Measurements from ENCODE around the gene RARB. TPM values are rescaled to one million over a fixed set of nuclear protein-coding genes. Genes with fewer than 3 reads are reported as not detected.

Gene RARB
- not detected in 2 replicates for total RNA-seq

DNA sequence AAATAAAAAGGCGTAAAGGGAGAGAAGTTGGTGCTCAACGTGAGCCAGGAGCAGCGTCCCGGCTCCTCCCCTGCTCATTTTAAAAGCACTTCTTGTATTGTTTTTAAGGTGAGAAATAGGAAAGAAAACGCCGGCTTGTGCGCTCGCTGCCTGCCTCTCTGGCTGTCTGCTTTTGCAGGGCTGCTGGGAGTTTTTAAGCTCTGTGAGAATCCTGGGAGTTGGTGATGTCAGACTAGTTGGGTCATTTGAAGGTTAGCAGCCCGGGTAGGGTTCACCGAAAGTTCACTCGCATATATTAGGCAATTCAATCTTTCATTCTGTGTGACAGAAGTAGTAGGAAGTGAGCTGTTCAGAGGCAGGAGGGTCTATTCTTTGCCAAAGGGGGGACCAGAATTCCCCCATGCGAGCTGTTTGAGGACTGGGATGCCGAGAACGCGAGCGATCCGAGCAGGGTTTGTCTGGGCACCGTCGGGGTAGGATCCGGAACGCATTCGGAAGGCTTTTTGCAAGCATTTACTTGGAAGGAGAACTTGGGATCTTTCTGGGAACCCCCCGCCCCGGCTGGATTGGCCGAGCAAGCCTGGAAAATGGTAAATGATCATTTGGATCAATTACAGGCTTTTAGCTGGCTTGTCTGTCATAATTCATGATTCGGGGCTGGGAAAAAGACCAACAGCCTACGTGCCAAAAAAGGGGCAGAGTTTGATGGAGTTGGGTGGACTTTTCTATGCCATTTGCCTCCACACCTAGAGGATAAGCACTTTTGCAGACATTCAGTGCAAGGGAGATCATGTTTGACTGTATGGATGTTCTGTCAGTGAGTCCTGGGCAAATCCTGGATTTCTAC, at the start of gene RARB:
Gene RARB, plus strand, starts transcription at position 322 of the 847 bp plus-strand sequence. Its CDS starts 469 bp downstream, at position 791.
- Mint-ChIP-seq H3K36me3 (ENCODE audit: low read depth) (no peaks in the 10 kb centered on the region), H3K4me3 (no peak within 1 kb of the TSS)
- DNase-seq (ENCODE audit: low spot score): no peak

DNA sequence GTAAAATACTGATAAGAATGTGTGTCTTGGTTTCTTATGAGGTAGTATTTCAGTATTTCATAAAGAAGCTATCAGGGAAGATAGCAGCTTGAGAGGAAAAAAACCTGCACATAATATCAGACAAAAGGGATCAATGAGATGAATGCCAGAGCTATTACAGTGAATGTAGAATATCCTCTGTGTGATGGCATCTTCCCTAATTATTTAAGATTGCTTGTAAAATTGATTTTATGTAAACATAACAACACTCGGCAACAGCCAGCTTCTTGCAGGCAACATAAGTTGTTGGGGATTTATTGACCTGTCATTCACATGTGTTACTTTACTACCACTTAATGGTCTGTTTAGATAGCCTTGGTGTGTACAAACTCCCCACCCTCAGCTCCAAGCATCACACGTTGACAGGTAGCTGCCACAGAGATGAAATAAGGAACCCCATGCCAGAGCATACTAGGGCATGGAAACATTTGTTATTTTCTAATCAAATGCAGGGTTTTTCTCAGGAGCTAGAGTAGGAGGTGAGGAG, 49.2 kb upstream of the RARB start:
- Mint-ChIP-seq H3K4me3 (no peak overlapping the region), H3K36me3 (ENCODE audit: low read depth) (no peaks in the 10 kb centered on the region), H3K4me1 (ENCODE audit: low read depth) (no peaks in the 10 kb centered on the region), H3K27me3 (ENCODE audit: insufficient read depth) (no peaks in the 10 kb centered on the region), H3K9me3 (no peaks in the 10 kb centered on the region), H3K27ac (no peak overlapping the region)
- intact Hi-C loops (cut with micrococcal nuclease): no loop called here
- no peak for DNase-seq (ENCODE audit: low spot score)

More for the DNA sequence above, at the start of gene RARB:
- Mint-ChIP-seq H3K27me3 (ENCODE audit: insufficient read depth) (peaks cover 40% of the 10 kb centered on the region), H3K9me3 (no peaks in the 10 kb centered on the region), H3K27ac (no peak within 1 kb of the TSS), H3K4me1 (ENCODE audit: low read depth) (no peaks in the 10 kb centered on the region)
- intact Hi-C loops (cut with micrococcal nuclease): no loop called here

DNA sequence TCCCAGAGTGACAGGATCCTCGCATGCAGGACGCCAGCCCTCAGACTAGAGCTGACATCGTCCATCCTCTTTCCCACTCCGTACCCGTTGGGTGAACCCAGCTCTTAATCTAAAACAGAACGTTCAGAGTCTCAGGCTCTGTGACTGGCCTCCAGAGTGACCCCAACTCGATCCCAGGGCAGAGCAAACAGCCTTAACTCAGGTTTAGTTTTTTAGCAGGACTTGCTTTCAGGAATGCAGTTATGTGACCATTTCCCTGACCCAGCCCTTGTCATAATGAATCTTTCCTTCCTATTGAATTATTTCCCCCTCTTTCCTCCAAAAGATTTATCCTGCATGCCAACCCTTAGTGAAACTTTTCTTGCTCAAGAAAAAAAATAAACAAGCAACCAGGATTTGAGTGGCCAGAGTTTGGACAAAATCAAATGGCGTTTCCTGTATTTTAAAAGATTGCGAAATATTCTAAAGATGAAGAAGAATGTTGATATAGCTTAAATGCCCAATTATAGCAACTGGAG, 47.8 kb upstream of the RARB start:
- H3K4me1 Mint-ChIP-seq (ENCODE audit: low read depth): no peaks in the 10 kb centered on the region
- intact Hi-C loops (cut with micrococcal nuclease): no loop called here

DNA sequence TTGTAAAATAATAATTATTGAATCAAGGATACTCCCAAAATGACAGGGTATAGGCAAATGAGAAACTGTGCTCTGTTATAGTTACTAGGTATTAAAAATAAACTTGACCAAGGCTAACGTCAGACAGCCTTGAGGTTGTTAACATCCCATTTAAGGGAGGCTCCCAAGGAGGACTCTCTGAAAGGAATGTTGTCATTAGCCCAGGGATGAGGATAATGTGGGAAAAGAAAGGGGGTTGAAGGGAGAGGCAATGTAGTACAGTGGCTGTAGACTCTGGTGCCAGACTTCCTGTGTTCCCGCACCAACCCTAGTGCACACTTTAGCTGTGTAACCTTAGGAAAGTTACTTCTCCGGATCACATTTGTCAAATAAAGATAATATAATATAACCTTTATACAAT, 47.0 kb upstream of the RARB start:
- intact Hi-C loops (cut with micrococcal nuclease): no loop called here
- Mint-ChIP-seq H3K4me1 (ENCODE audit: low read depth) (no peaks in the 10 kb centered on the region), H3K4me3 (no peak overlapping the region)

More for the DNA sequence above, 47.8 kb upstream of the RARB start:
- no peak for DNase-seq (ENCODE audit: low spot score)
- no peaks in the 10 kb centered on the region for H3K36me3 Mint-ChIP-seq (ENCODE audit: low read depth)
- no peaks in the 10 kb centered on the region for H3K9me3 Mint-ChIP-seq
- H3K27ac Mint-ChIP-seq: no peak overlapping the region
- no peaks in the 10 kb centered on the region for H3K27me3 Mint-ChIP-seq (ENCODE audit: insufficient read depth)
- H3K4me3 Mint-ChIP-seq: no peak overlapping the region

DNA sequence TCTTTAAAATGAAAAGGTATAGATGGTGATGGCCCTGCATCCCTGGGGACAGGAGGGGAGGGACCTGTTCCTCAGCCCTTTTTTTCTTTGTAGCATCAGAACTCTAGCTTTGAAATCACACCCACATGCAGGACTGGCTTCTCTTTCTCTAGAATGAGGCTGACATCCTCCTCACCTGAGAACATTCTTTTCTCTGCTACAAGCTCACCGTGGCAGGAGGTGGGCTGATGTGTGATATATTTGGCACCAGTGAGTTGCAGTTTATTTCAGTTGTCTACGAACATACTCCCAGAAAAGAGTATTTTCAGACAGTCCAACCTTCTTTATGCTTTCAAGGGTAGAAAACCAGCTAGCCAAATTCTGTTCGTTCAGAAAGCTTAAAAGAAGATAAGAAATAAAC, 43.6 kb upstream of the RARB start:
- Mint-ChIP-seq H3K27me3 (ENCODE audit: insufficient read depth) (no peaks in the 10 kb centered on the region), H3K9me3 (no peaks in the 10 kb centered on the region), H3K4me3 (no peak overlapping the region), H3K27ac (no peak overlapping the region), H3K36me3 (ENCODE audit: low read depth) (no peaks in the 10 kb centered on the region), H3K4me1 (ENCODE audit: low read depth) (no peaks in the 10 kb centered on the region)
- no peak for DNase-seq (ENCODE audit: low spot score)
- intact Hi-C loops (cut with micrococcal nuclease): no loop called here

More for the DNA sequence above, 47.0 kb upstream of the RARB start:
- H3K27me3 Mint-ChIP-seq (ENCODE audit: insufficient read depth): no peaks in the 10 kb centered on the region
- no peaks in the 10 kb centered on the region for H3K36me3 Mint-ChIP-seq (ENCODE audit: low read depth)
- DNase-seq (ENCODE audit: low spot score): no peak
- H3K9me3 Mint-ChIP-seq: no peaks in the 10 kb centered on the region
- no peak overlapping the region for H3K27ac Mint-ChIP-seq

DNA sequence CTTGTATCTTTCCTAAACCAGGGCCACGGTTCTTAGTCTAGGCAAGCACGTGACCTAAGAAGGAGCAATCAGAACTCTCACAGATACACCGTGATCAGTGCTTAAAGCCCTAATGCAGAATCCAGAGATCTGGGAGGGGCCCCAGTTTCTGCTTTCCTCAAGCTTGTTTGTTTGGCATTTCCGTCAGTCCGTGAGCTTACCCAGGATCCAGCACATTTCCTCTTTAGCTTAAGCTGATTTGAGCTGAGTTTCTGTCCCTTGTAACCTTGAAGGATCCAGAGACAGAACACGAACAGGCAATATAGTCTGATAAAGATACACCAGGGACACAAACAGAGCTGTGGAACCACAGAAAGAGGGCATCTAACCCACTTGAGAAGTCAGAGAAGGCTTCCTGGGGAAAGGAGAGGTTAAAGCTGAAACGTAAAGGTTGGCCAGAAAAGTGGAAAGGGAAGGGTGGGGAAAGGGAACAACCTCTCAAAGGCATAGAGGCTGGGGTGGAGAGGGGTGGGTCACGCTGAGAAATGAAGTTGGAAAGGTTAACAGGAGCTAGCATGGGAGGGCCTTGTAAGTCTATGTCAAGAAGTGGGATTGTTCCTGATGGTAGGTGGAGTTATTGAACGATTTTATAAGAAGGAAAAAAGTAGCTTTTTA, 42.1 kb upstream of the RARB start:
- intact Hi-C loops (cut with micrococcal nuclease): no loop called here
- Mint-ChIP-seq H3K27me3 (ENCODE audit: insufficient read depth) (no peaks in the 10 kb centered on the region), H3K4me1 (ENCODE audit: low read depth) (no peaks in the 10 kb centered on the region), H3K36me3 (ENCODE audit: low read depth) (no peaks in the 10 kb centered on the region), H3K9me3 (no peaks in the 10 kb centered on the region), H3K4me3 (no peak overlapping the region), H3K27ac (no peak overlapping the region)
- DNase-seq (ENCODE audit: low spot score): no peak

DNA sequence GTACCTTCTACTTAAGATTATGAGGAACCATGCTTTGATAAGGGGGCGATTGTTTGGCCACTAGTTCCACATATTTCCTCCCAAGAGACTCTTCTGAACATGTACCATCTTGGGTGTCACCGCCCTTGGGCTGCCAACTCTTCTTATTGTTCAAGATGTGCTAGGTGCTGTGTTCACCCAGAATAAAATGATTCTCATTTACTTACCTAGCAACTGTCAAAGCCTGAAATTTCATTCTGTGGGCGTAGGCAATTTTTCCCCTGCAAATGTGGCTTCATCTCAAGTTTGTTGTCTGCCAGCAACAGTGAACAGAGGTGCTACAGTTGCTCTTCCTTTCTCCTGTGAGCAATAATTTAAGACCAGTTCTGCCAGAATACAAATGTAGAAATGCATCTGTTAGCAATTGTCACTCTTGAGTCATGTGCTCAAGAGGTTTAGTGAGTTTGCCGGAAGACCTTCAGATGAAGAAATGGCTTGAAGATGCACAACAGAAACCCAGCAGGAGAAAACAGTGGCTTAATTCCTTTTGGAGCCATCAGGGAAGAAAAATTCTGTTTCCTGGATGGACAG, 41.3 kb upstream of the RARB start:
- Mint-ChIP-seq H3K4me3 (no peak overlapping the region), H3K36me3 (ENCODE audit: low read depth) (no peaks in the 10 kb centered on the region), H3K9me3 (no peaks in the 10 kb centered on the region), H3K27me3 (ENCODE audit: insufficient read depth) (no peaks in the 10 kb centered on the region), H3K4me1 (ENCODE audit: low read depth) (no peaks in the 10 kb centered on the region), H3K27ac (no peak overlapping the region)
- intact Hi-C loops (cut with micrococcal nuclease): no loop called here
- no peak for DNase-seq (ENCODE audit: low spot score)

DNA sequence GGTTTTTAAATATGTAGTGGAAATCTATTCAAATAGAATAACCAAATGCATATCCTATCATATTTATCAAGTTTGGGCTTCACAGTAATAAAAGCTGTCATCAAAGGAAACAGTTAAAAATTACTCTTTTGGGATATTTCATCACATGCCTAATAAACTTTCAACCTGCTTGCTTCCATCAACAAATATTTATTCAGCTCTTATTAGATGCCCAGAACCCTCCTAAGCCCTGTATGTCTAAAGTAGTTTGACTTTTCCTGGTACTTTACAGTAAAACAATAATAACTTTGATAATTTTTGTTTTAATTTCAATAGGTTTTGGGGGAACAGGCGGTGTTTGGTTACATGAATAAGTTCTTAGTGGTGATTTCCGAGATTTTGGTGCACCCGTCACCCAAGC, 37.5 kb upstream of the RARB start:
- H3K36me3 Mint-ChIP-seq (ENCODE audit: low read depth): no peaks in the 10 kb centered on the region
- intact Hi-C loops (cut with micrococcal nuclease): no loop called here
- no peaks in the 10 kb centered on the region for H3K4me1 Mint-ChIP-seq (ENCODE audit: low read depth)
- no peaks in the 10 kb centered on the region for H3K27me3 Mint-ChIP-seq (ENCODE audit: insufficient read depth)
- no peak for DNase-seq (ENCODE audit: low spot score)
- H3K27ac Mint-ChIP-seq: no peak overlapping the region
- H3K9me3 Mint-ChIP-seq: peaks cover 4% of the 10 kb centered on the region
- no peak overlapping the region for H3K4me3 Mint-ChIP-seq

DNA sequence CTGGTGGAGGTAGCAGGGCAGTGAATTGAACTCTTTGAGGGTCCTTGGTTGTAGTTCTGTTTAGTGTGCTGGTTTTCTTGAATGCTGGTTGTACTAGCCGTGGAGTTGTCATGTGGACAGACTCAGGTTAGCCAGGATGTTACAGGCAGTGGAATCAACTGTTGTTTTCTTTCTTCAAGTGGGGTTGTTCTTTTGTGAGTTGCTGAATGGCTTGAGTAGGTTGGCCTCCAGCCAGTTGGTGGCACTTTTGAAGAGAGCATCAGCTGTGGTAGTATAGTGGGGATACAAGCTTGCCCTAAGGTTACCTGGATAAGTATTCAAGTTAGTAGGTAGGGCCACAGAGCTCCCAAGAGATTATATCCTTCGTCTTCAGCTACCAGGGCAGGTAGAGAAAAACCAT, 31.8 kb upstream of the RARB start:
- peaks cover 4% of the 10 kb centered on the region for H3K9me3 Mint-ChIP-seq
- no peaks in the 10 kb centered on the region for H3K27me3 Mint-ChIP-seq (ENCODE audit: insufficient read depth)
- DNase-seq (ENCODE audit: low spot score): no peak
- H3K36me3 Mint-ChIP-seq (ENCODE audit: low read depth): no peaks in the 10 kb centered on the region
- no peaks in the 10 kb centered on the region for H3K4me1 Mint-ChIP-seq (ENCODE audit: low read depth)
- intact Hi-C loops (cut with micrococcal nuclease): no loop called here
- no peak overlapping the region for H3K27ac Mint-ChIP-seq
- no peak overlapping the region for H3K4me3 Mint-ChIP-seq

DNA sequence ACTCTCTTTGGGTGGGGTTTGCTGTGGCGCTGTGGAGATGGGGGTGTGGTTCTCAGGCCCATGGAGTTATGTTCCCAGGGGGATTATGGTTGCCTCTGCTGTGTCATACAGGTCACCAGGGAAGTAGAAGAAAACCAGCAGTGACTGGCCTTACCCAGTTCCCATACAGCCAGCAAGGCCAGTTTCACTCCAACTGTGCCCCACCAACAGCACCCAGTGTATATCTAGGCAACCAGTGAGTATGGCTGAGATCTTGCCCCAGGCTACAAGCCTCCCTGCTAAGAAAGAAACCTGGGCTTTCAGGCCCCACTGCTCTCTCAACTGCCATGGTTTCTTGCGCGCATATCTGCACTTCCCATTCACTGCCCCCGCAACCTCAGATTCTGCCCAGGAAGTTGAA, 31.4 kb upstream of the RARB start:
- Mint-ChIP-seq H3K4me1 (ENCODE audit: low read depth) (no peaks in the 10 kb centered on the region), H3K4me3 (no peak overlapping the region), H3K27ac (no peak overlapping the region), H3K9me3 (peaks cover 4% of the 10 kb centered on the region), H3K36me3 (ENCODE audit: low read depth) (no peaks in the 10 kb centered on the region), H3K27me3 (ENCODE audit: insufficient read depth) (no peaks in the 10 kb centered on the region)
- intact Hi-C loops (cut with micrococcal nuclease): no loop called here
- DNase-seq (ENCODE audit: low spot score): no peak

DNA sequence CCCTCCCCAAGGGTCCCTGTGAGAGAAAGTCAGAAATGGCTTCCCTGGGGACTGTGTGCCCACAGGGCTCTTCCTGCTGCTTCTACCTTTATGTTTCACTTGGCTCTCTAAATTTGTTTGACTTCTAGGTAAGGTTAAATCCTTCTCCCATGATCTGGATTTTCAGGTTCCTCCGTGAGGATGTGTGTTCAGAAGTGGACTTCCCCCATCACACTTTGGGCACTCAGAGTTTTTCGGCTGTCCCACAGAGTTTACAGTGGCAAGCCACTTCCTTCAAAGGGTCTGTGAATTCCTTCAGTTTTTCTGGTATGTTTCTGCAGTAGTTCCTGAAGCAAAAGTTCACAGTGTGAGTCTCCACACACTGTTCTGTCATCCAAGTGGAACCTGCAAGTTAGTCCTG, 30.9 kb upstream of the RARB start:
- H3K27me3 Mint-ChIP-seq (ENCODE audit: insufficient read depth): no peaks in the 10 kb centered on the region
- no peak overlapping the region for H3K27ac Mint-ChIP-seq
- peaks cover 4% of the 10 kb centered on the region for H3K9me3 Mint-ChIP-seq
- H3K4me1 Mint-ChIP-seq (ENCODE audit: low read depth): no peaks in the 10 kb centered on the region
- no peak overlapping the region for H3K4me3 Mint-ChIP-seq
- no peak for DNase-seq (ENCODE audit: low spot score)
- no peaks in the 10 kb centered on the region for H3K36me3 Mint-ChIP-seq (ENCODE audit: low read depth)
- intact Hi-C loops (cut with micrococcal nuclease): no loop called here

DNA sequence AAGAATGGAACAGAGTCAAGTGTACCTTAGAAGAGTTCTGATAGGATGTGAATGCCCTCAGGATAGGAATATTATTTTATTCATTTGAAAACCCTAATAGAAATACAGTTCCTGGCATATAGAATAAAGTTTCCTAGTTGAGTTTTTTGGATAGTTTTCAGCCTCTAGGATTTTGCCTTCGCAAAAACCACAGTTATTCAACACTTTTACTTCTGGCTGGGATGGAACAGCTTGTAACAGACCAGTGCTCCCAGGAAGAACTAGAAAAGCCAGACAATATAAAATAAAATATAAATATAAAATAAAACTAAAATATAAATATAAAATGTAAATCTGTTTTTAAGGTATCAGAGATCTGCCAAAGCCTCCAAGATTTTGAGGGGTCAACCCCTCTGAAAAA, 27.5 kb upstream of the RARB start:
- Mint-ChIP-seq H3K27me3 (ENCODE audit: insufficient read depth) (no peaks in the 10 kb centered on the region), H3K9me3 (no peaks in the 10 kb centered on the region), H3K27ac (no peak overlapping the region), H3K36me3 (ENCODE audit: low read depth) (no peaks in the 10 kb centered on the region), H3K4me3 (no peak overlapping the region), H3K4me1 (ENCODE audit: low read depth) (no peaks in the 10 kb centered on the region)
- intact Hi-C loops (cut with micrococcal nuclease): no loop called here
- no peak for DNase-seq (ENCODE audit: low spot score)

DNA sequence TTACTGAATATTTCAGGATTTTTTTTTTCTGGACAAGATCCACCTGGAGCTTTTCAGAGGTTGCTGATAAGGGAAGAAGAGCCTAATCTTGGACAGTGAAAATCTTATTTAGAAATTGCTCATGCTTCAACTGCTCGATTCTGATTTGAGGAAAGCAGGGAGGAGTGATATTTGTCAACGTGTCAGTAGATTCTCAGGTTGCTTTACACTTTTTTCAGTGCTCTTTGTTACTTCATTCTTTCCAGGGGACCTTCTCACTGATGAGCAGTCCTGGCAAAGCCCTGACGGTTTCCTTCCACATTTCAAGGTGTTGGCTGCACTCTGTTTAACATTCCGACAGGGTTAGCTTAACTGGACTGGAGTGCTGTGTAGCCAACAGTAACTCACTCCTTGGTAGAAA, 24.1 kb upstream of the RARB start:
- no peak for DNase-seq (ENCODE audit: low spot score)
- no peaks in the 10 kb centered on the region for H3K27me3 Mint-ChIP-seq (ENCODE audit: insufficient read depth)
- no peak overlapping the region for H3K4me3 Mint-ChIP-seq
- intact Hi-C loops (cut with micrococcal nuclease): no loop called here
- H3K36me3 Mint-ChIP-seq (ENCODE audit: low read depth): no peaks in the 10 kb centered on the region
- H3K9me3 Mint-ChIP-seq: no peaks in the 10 kb centered on the region
- no peaks in the 10 kb centered on the region for H3K4me1 Mint-ChIP-seq (ENCODE audit: low read depth)
- H3K27ac Mint-ChIP-seq: no peak overlapping the region

All from activated T-helper 1 cell treated with anti-CD3 and anti-CD28 coated beads, Interleukin-12 subunit alpha, Interleukin-12 subunit beta, Interleukin-2, Interleukin-4 antibody, amounts not matched to agents 30 ng/mL and 10 ng/mL and 1 ng/mL, durations not matched to agents 14 hours and 24 hours and 36 hours (primary cell).